ENCODE data around the gene DHX35. TPM values are rescaled to one million over a fixed set of nuclear protein-coding genes. Genes with fewer than 3 reads are reported as not detected.

DHX35 gene
- total and polyA plus RNA-seq, 2 of the 13 experiments (the other 11 are each of a cell fraction or from before 2014, with no cell fraction given): 25.8 to 28.7 TPM

DNA sequence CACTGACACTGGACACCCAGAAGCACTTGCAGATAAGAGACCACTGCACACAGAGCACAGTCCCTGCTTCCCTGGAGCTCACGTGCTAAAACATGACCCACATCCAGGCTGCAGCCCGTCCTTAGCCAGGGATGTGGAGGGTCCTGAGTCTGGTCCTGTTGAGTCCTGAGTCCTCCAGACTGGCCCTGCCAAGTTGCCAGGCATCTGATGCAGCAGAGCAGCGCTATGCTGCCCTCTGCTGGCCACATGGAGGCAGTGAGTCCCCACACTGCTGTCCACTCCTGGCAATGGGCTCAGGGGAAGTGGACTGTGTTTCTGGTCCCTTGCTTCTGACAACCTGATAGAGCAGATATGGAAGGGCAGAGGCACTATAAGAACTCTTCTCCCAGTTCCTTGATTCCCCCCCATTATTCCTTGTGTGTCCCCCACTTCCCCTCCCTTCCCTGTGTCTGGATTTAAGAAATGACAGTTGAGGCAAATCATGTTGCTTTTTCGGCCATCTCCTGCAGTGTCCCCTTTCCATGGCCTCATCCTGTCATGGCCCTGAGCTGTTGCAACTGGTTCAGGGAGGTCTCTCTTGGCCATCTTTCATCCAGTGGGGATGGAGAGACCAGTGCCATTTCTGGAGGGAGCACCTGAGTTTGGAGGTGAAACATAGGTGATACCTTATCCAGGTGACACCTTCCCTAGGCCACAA is 86.0 kb downstream of the DHX35 start (continued):
- TF ChIP-seq, protein P1, sequence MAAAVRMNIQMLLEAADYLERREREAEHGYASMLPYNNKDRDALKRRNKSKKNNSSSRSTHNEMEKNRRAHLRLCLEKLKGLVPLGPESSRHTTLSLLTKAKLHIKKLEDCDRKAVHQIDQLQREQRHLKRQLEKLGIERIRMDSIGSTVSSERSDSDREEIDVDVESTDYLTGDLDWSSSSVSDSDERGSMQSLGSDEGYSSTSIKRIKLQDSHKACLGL (CRISPR knock-in tag; IDR thresholded peaks at IDR 0.05): no peak
- TF ChIP-seq FOXA3 (CRISPR knock-in tag; IDR thresholded peaks at IDR 0.05) (peak; percentile 45; the same call in 1 of the 2 replicates), ZIK1 (CRISPR knock-in tag; IDR thresholded peaks at IDR 0.05; ENCODE audit: borderline replicate concordance, low read depth) (peak; percentile 69), RXRA (CRISPR knock-in tag; IDR thresholded peaks at IDR 0.05) (peak; percentile 18; the same call in 1 of the 2 replicates), ARNTL (CRISPR knock-in tag; IDR thresholded peaks at IDR 0.05) (peak; percentile 58; the same call in 1 of the 2 replicates), ZSCAN25 (CRISPR knock-in tag; IDR thresholded peaks at IDR 0.05) (peak; percentile 100), THAP11 (CRISPR knock-in tag; IDR thresholded peaks at IDR 0.05) (peak; percentile 60), POLR2G (IDR thresholded peaks at IDR 0.05; ENCODE audit: low read depth, low read length) (peak; percentile 31; the same call in 1 of the 2 replicates), BORCS8-MEF2B (CRISPR knock-in tag; IDR thresholded peaks at IDR 0.05) (peak; percentile 78; the same call in 1 of the 2 replicates), ZBTB7A (CRISPR knock-in tag; IDR thresholded peaks at IDR 0.05) (peak; percentile 27; the same call in 1 of the 2 replicates), RBAK (CRISPR knock-in tag; IDR thresholded peaks at IDR 0.05) (no peak), IRF2 (CRISPR knock-in tag; IDR thresholded peaks at IDR 0.05) (peak; percentile 78; the same call in 1 of the 2 replicates), ZNF260 (CRISPR knock-in tag; IDR thresholded peaks at IDR 0.05; ENCODE audit: borderline replicate concordance, low read depth) (no peak), KLF11 (CRISPR knock-in tag; IDR thresholded peaks at IDR 0.05) (0 out of 2 replicates have a peak, but pooled peaks have one; percentile 42), ZNF552 (CRISPR knock-in tag; IDR thresholded peaks at IDR 0.05; ENCODE audit: borderline replicate concordance) (0 out of 2 replicates have a peak, but pooled peaks have one; percentile 16), PAX8 (CRISPR knock-in tag; IDR thresholded peaks at IDR 0.05; ENCODE audit: borderline replicate concordance) (0 out of 2 replicates have a peak, but pooled peaks have one; percentile 68)
- TF ChIP-seq, protein P2, sequence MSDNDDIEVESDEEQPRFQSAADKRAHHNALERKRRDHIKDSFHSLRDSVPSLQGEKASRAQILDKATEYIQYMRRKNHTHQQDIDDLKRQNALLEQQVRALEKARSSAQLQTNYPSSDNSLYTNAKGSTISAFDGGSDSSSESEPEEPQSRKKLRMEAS (IDR thresholded peaks at IDR 0.05): peak; percentile 36; the same call in 1 of the 2 replicates
- TF ChIP-seq, protein P3, sequence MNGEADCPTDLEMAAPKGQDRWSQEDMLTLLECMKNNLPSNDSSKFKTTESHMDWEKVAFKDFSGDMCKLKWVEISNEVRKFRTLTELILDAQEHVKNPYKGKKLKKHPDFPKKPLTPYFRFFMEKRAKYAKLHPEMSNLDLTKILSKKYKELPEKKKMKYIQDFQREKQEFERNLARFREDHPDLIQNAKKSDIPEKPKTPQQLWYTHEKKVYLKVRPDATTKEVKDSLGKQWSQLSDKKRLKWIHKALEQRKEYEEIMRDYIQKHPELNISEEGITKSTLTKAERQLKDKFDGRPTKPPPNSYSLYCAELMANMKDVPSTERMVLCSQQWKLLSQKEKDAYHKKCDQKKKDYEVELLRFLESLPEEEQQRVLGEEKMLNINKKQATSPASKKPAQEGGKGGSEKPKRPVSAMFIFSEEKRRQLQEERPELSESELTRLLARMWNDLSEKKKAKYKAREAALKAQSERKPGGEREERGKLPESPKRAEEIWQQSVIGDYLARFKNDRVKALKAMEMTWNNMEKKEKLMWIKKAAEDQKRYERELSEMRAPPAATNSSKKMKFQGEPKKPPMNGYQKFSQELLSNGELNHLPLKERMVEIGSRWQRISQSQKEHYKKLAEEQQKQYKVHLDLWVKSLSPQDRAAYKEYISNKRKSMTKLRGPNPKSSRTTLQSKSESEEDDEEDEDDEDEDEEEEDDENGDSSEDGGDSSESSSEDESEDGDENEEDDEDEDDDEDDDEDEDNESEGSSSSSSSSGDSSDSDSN (CRISPR knock-in tag; IDR thresholded peaks at IDR 0.05): peak; percentile 56; the same call in 1 of the 2 replicates
- TF ChIP-seq, protein P4, sequence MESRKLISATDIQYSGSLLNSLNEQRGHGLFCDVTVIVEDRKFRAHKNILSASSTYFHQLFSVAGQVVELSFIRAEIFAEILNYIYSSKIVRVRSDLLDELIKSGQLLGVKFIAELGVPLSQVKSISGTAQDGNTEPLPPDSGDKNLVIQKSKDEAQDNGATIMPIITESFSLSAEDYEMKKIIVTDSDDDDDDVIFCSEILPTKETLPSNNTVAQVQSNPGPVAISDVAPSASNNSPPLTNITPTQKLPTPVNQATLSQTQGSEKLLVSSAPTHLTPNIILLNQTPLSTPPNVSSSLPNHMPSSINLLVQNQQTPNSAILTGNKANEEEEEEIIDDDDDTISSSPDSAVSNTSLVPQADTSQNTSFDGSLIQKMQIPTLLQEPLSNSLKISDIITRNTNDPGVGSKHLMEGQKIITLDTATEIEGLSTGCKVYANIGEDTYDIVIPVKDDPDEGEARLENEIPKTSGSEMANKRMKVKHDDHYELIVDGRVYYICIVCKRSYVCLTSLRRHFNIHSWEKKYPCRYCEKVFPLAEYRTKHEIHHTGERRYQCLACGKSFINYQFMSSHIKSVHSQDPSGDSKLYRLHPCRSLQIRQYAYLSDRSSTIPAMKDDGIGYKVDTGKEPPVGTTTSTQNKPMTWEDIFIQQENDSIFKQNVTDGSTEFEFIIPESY (CRISPR knock-in tag; IDR thresholded peaks at IDR 0.05): 0 out of 2 replicates have a peak, but pooled peaks have one; percentile 57
- TF ChIP-seq, protein P5, sequence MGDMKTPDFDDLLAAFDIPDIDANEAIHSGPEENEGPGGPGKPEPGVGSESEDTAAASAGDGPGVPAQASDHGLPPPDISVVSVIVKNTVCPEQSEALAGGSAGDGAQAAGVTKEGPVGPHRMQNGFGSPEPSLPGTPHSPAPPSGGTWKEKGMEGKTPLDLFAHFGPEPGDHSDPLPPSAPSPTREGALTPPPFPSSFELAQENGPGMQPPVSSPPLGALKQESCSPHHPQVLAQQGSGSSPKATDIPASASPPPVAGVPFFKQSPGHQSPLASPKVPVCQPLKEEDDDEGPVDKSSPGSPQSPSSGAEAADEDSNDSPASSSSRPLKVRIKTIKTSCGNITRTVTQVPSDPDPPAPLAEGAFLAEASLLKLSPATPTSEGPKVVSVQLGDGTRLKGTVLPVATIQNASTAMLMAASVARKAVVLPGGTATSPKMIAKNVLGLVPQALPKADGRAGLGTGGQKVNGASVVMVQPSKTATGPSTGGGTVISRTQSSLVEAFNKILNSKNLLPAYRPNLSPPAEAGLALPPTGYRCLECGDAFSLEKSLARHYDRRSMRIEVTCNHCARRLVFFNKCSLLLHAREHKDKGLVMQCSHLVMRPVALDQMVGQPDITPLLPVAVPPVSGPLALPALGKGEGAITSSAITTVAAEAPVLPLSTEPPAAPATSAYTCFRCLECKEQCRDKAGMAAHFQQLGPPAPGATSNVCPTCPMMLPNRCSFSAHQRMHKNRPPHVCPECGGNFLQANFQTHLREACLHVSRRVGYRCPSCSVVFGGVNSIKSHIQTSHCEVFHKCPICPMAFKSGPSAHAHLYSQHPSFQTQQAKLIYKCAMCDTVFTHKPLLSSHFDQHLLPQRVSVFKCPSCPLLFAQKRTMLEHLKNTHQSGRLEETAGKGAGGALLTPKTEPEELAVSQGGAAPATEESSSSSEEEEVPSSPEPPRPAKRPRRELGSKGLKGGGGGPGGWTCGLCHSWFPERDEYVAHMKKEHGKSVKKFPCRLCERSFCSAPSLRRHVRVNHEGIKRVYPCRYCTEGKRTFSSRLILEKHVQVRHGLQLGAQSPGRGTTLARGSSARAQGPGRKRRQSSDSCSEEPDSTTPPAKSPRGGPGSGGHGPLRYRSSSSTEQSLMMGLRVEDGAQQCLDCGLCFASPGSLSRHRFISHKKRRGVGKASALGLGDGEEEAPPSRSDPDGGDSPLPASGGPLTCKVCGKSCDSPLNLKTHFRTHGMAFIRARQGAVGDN (CRISPR knock-in tag; IDR thresholded peaks at IDR 0.05): peak; percentile 77

Measured in HepG2 (cell line).